Suprapubic skin (tissue), 4 donors: Measurements from ENCODE around the gene NSDHL.

Experiments
- CTCF ChIP-seq, 2 donors: fragments of 200-600 bp in 1 of 2; fragments of 450-650 bp in 1 of 2; sonication (generic) in 1 of 2; IDR thresholded peaks; one replicate each; pipeline ENCODE4 v1.5.1; 2016 to 2019; ENCODE audit warnings: antibody characterized with exemption in 2 of 2, mild to moderate bottlenecking in 1 of 2, moderate library complexity in 1 of 2
- EP300 ChIP-seq: sonication (generic); formaldehyde crosslinking; IDR thresholded peaks from one replicate; pipeline ENCODE4 v1.6.1; 2017; ENCODE audit warnings: antibody characterized with exemption
- POLR2A ChIP-seq, 2 donors: fragments of 450-650 bp; IDR thresholded peaks; one replicate each; pipeline ENCODE4 v1.6.1; 2017; ENCODE audit warnings: antibody characterized with exemption in 2 of 2, mild to moderate bottlenecking in 2 of 2, moderate library complexity in 2 of 2
- POLR2AphosphoS5 ChIP-seq, 3 donors: sonication (generic); formaldehyde crosslinking; IDR thresholded peaks; one replicate each; pipeline ENCODE4 v1.6.1; 2017; ENCODE audit warnings: antibody characterized with exemption in 3 of 3

- TF ChIP-seq CTCF (IDR thresholded peaks at IDR 0.05) = no peak
- no peak for TF ChIP-seq POLR2A (IDR thresholded peaks at IDR 0.05)
- TF ChIP-seq EP300 = no peak
- no peak for TF ChIP-seq POLR2AphosphoS5 (IDR thresholded peaks at IDR 0.05)
Measured at GRCh38 chrX:152898442-152898841, 67.6 kb downstream of the NSDHL start.
